DOHH2 (cell line): ENCODE results near the gene PLCB2.

ENCODE experiments used
- H3F3A ChIP-seq: fragments of 200-600 bp; sonication (generic), shearing (Covaris generic); 2 replicates; pipeline ENCODE4 v1.6.0; 2016; ENCODE audit warnings: antibody characterized with exemption, mild to moderate bottlenecking; ENCODE audit not compliant: control insufficient read depth, insufficient read depth
- H3K27ac ChIP-seq: fragments of 200-600 bp; sonication (generic); 2 replicates; pipeline ENCODE4 v1.5.1; 2014; ENCODE audit warnings: low read depth, mild to moderate bottlenecking, low read length, moderate library complexity
- H3K27me3 ChIP-seq: fragments of 200-600 bp; sonication (generic); 2 replicates; pipeline ENCODE4 v1.6.1; 2014; ENCODE audit warnings: mild to moderate bottlenecking, low read length, mixed read lengths; ENCODE audit not compliant: control insufficient read depth
- H3K36me3 ChIP-seq: fragments of 200-600 bp; sonication (generic); 2 replicates; pipeline ENCODE4 v1.6.1; 2014; ENCODE audit warnings: mild to moderate bottlenecking, low read length, moderate library complexity, mixed read lengths; ENCODE audit not compliant: control insufficient read depth
- H3K4me1 ChIP-seq: fragments of 200-600 bp; sonication (generic); 2 replicates; pipeline ENCODE4 v1.6.1; 2014; ENCODE audit warnings: mild to moderate bottlenecking, low read length, mixed read lengths; ENCODE audit not compliant: control insufficient read depth
- H3K4me2 ChIP-seq: fragments of 200-600 bp; sonication (generic); 2 replicates; pipeline ENCODE4 v1.6.0; 2014; ENCODE audit warnings: mild to moderate bottlenecking, low read length, moderate library complexity
- H3K4me3 ChIP-seq: fragments of 200-600 bp; sonication (generic); 2 replicates; pipeline ENCODE4 v1.5.1; 2014; ENCODE audit warnings: mild to moderate bottlenecking, low read length, mixed read lengths
- H3K79me2 ChIP-seq: fragments of 200-600 bp; sonication (generic); 2 replicates; pipeline ENCODE4 v1.6.1; 2014; ENCODE audit warnings: mild to moderate bottlenecking, low read length, mixed read lengths; ENCODE audit not compliant: control insufficient read depth
- H3K9me2 ChIP-seq: fragments of 200-600 bp; sonication (generic); replicated peaks from 2 replicates; pipeline ENCODE4 v1.6.1; 2014; ENCODE audit warnings: mild to moderate bottlenecking, low read length, mixed read lengths; ENCODE audit not compliant: control insufficient read depth
- H3K9me3 ChIP-seq: fragments of 200-600 bp; sonication (generic); 2 replicates; pipeline ENCODE4 v1.6.1; 2014; ENCODE audit warnings: antibody characterized with exemption, low read length, mixed read lengths; ENCODE audit not compliant: control insufficient read depth, insufficient read depth
- H4K20me1 ChIP-seq: fragments of 200-600 bp; sonication (generic); 2 replicates; pipeline ENCODE4 v1.6.0; 2014; ENCODE audit warnings: low read depth, mild to moderate bottlenecking, antibody characterized with exemption, low read length, moderate library complexity; ENCODE audit not compliant: control insufficient read depth, insufficient read depth
- EZH2phosphoT487 ChIP-seq: fragments of 200-600 bp; sonication (generic); IDR thresholded peaks from 2 replicates; pipeline ENCODE4 v1.6.1; 2017; ENCODE audit warnings: borderline replicate concordance, mild to moderate bottlenecking, antibody characterized with exemption, low read length, moderate library complexity, mixed read lengths
- TF ChIP-seq, protein P1 (sequence below): fragments of 200-600 bp; sonication (generic); IDR thresholded peaks from one replicate; pipeline ENCODE4 v1.5.1; 2014; ENCODE audit warnings: antibody characterized with exemption, mild to moderate bottlenecking, low read depth, low read length; ENCODE audit not compliant: poor library complexity, severe bottlenecking

Gene PLCB2

DNA sequence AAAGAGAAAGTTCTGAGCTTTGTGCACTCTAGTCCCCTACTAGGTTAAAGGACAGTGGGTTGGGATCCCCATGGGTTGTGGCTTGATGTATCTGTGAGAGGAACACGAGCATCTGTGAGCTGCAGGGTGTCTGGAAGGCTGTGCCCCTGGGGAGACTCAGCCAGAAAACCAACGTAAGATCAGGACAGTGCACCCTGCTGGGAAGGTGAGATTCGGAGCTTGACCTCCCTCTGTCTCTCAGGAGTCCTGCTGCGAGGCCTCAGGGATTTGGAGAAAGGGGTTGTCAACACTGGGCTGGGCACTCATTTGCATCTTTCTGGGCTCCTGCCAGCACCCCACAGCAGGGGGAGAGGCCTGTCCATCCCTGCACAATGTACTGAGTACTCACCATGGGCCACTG, 40.1 kb downstream of the PLCB2 start:
- H3K79me2 ChIP-seq: no peaks in the 10 kb centered on the region
- no peak overlapping the region for H3K27ac ChIP-seq
- no peak overlapping the region for H3K4me3 ChIP-seq
- no peak overlapping the region for H3K4me2 ChIP-seq
- H3K27me3 ChIP-seq: peaks cover 16% of the 10 kb centered on the region
- no peak for TF ChIP-seq EZH2phosphoT487
- TF ChIP-seq, protein P1, sequence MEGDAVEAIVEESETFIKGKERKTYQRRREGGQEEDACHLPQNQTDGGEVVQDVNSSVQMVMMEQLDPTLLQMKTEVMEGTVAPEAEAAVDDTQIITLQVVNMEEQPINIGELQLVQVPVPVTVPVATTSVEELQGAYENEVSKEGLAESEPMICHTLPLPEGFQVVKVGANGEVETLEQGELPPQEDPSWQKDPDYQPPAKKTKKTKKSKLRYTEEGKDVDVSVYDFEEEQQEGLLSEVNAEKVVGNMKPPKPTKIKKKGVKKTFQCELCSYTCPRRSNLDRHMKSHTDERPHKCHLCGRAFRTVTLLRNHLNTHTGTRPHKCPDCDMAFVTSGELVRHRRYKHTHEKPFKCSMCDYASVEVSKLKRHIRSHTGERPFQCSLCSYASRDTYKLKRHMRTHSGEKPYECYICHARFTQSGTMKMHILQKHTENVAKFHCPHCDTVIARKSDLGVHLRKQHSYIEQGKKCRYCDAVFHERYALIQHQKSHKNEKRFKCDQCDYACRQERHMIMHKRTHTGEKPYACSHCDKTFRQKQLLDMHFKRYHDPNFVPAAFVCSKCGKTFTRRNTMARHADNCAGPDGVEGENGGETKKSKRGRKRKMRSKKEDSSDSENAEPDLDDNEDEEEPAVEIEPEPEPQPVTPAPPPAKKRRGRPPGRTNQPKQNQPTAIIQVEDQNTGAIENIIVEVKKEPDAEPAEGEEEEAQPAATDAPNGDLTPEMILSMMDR: no peak
- H3K36me3 ChIP-seq: no peaks in the 10 kb centered on the region
- no peaks in the 10 kb centered on the region for H3F3A ChIP-seq
- no peaks in the 10 kb centered on the region for H3K9me3 ChIP-seq
- no peaks in the 10 kb centered on the region for H3K9me2 ChIP-seq
- H3K4me1 ChIP-seq: no peaks in the 10 kb centered on the region
- H4K20me1 ChIP-seq: no peaks in the 10 kb centered on the region

DNA sequence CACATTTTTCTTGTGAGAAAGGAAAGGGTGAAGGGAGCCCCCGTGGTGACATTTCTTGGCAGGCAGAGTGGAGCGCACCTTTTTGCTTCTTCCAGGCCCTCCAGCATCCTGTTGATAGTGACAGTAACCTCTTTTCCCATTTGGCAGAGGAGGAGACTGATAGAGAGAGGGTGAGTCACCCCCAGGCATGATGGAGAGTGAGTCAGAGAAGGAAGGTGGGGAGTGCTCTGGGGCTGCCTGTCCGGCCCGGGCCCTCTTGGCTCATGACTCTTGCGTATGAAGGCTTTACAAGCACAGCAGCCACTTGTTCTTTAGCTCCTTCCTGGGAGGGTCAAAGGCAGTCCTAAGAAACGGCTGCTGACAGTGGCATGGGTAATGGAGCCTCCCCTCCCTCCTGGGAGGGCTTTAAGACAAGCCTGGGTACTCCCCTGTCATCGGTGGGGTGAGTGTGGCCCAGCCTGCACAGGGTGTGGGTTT, 40.9 kb downstream of the PLCB2 start:
- Histone ChIP-seq H3K4me3 (no peak overlapping the region), H3K9me2 (no peaks in the 10 kb centered on the region), H3F3A (no peaks in the 10 kb centered on the region), H3K4me2 (no peak overlapping the region), H3K27me3 (peaks cover 22% of the 10 kb centered on the region), H3K9me3 (no peaks in the 10 kb centered on the region), H3K36me3 (no peaks in the 10 kb centered on the region), H3K27ac (no peak overlapping the region), H4K20me1 (no peaks in the 10 kb centered on the region), H3K79me2 (no peaks in the 10 kb centered on the region), H3K4me1 (no peaks in the 10 kb centered on the region)
- TF ChIP-seq, protein P1: no peak
- no peak for TF ChIP-seq EZH2phosphoT487

DNA sequence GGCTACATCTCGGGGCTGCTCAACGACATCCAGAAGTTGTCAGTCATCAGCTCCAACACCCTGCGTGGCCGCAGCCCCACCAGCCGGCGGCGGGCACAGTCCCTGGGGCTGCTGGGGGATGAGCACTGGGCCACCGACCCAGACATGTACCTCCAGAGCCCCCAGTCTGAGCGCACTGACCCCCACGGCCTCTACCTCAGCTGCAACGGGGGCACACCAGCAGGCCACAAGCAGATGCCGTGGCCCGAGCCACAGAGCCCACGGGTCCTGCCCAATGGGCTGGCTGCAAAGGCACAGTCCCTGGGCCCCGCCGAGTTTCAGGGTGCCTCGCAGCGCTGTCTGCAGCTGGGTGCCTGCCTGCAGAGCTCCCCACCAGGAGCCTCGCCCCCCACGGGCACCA, 41.9 kb downstream of the PLCB2 start:
- H3K4me2 ChIP-seq: no peak overlapping the region
- no peaks in the 10 kb centered on the region for H3K9me2 ChIP-seq
- H3K4me1 ChIP-seq: no peaks in the 10 kb centered on the region
- no peaks in the 10 kb centered on the region for H3K9me3 ChIP-seq
- no peak overlapping the region for H3K4me3 ChIP-seq
- H3K36me3 ChIP-seq: no peaks in the 10 kb centered on the region
- H3K27ac ChIP-seq: no peak overlapping the region
- no peaks in the 10 kb centered on the region for H3K79me2 ChIP-seq
- H3K27me3 ChIP-seq: peaks cover 26% of the 10 kb centered on the region
- H3F3A ChIP-seq: no peaks in the 10 kb centered on the region
- no peaks in the 10 kb centered on the region for H4K20me1 ChIP-seq
- TF ChIP-seq EZH2phosphoT487: no peak
- TF ChIP-seq, protein P1: no peak
